Cerebellar cortex (tissue), 1 donor: ENCODE results near the gene LRRC27.
"Not testable (repeated sequence)": the region's sequence is repeated elsewhere in the genome, so short reads cannot be mapped to it uniquely, and the experiment has no call there.

ENCODE experiments used
- DNase-seq: peaks from one replicate; pipeline ENCODE4 v3.0.0-alpha.2; 2015; ENCODE audit warnings: low spot score

Gene LRRC27

DNA sequence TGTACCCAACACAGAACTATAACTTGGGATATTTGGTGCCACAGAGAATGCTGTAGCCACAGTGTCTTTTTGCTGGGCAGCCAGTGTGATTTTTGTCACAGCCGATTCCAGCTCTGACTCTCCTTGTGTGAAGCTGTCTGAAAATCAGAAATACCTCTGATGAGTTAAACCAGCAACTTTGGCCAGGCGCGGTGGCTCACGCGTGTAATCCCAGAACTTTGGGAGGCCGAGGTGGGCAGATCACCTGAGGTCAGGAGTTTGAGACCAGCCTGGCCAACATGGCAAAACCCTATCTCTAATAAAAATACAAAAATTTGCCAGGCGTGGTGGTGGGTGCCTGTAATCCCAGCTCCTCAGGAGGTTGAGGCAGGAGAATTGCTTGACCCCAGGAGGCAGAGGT is 5.9 kb downstream of the LRRC27 start:
- DNase-seq, result not testable (repeated sequence)

DNA sequence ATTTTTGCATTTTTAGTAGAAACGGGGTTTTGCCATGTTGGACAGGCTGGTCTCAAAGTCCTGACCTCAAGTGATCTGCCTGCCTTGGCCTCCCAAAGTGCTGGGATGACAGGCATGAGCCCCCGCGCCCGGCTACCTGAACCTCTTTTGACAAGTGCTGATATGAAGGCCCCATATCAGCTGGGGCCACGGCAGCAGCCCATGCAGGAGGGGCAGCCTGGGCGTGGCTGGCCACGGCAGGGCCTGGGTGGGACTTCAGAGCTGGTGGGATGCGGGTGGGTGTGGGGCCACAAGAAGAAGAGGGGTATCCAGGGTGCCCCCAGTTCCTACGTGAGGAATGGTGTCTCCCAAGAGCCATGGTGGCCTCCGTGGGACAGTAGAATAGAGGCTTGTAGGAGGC is 6.9 kb downstream of the LRRC27 start:
- DNase-seq, result no peak

DNA sequence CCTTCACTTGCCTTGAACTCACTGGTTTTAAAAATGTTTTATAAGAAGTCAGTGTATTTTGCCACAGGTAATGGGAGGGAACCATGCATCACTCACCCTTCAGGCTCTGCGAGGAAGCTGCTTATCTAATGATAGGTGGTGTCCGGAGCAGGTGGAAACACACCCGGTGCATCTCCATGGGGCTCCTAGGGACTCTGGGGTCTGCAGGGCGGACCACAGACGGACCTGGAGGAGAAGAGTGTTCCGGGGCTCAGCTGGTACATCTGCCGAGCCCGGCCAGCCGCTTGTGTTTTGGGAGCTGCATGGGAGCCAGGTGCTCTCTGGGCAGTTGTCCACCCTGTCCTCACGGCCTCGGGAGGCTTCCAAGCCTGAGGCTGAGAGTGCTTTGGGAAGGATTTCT is 7.3 kb downstream of the LRRC27 start:
- DNase-seq, result no peak

DNA sequence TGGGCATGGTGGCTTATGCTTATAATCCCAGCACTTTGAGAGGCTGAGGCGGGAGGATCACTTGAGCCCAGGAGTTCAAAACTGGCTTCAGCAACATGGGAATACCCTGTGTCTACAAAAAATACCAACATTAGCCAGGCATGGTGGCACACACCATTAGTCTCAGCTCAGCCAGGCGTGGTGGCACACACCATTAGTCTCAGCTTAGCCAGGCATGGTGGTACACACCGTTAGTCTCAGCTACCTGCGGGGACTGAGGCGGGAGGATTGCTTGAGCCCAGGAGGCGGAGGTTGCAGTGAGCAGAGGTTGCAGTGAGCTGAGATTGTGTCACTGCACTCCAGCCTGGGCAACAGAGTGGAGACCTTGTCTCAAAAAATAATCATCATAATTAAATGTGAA is 9.0 kb downstream of the LRRC27 start:
- no peak for DNase-seq

DNA sequence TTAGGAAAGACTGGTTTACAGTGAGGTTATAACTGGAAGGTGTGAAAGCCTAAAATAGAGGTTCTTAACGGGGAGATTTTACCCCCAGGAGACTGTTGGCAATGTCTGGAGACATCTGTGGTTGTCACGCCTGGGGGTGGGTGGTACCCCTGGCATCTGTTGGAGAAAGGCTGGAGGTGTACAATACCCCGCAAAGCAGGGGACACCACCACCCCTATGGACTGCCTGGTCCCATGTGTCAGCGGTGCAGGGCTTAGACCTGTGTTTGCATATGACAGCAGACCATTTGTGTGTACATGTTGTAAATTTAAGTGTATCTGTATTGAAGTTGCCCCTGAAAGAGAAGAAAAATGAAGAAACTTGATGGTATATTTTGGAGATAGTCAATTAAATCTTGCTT is 9.8 kb downstream of the LRRC27 start:
- no peak for DNase-seq

DNA sequence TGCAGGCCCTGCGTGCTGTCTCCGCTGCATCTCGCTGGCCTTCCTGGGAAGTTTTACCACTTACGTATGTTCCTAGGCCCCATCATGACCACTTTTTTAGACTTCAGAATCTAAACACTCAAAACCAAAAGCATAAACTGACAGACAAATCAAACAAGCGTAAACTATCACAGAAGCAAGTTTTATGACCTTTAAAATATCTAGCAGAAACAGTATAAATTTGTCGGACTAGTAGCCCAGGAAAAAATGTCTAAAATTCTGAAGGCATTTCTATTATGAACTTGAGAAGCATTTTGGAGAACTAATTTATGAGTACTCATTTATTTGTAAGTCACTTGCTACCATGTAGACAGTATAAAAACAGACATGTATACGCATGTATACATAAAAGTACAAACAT is 10.6 kb downstream of the LRRC27 start:
- no peak for DNase-seq

DNA sequence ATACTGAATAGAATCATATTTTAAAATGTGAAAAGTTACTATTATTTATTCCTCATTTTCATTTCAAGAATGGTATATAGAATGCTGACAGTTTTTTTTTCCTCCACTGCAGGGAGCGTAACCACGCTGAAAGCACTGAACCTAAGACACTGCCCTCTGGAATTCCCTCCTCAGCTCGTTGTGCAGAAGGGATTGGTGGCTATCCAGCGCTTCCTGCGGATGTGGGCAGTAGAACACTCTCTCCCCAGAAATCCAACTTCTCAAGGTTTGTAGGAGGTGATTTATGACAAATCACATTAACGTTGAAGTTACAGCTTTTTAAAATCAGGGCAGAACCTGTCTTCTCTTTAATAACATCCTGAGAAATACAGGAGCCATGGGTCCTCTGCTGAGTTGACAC is 12.4 kb downstream of the LRRC27 start:
- DNase-seq, result no peak

DNA sequence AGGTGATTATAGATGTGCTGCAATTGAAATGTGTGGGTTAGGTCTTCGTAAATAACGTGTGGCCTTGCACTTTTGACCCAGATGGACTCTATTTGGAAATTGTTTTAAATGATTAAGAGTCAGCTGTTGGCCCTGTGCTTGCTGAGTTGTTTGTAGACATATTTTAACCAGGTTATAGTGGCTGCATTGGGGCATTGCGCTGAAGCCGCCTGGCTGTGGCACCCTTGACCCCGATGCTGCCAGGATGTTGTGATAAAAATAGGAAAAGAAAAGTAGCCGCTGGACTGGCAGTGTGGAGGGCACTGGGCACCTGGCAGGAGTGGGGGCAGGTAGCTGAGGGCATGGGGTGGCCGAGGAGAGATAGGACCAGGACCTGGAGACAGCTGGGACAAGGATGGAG is 13.4 kb downstream of the LRRC27 start:
- DNase-seq, result no peak

DNA sequence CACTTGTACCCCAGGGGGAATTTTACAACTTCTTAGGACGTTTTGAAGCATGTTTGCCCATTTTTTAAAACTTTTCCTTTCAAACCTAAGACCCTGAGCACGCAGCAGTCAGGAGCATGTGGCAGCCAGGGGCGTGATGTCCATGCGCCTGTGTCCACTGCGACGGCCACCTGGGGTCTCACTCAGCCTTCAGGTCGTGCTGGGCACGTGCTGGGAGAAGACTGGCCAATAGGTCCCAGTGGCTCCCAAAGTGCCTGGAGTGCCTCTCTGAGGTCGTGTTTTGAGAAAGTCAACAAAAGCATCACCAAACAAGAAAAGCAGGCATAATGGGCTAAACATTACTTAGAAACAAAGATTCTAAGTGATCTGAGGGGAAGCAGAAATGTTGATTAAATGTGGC is 14.8 kb downstream of the LRRC27 start:
- no peak for DNase-seq

DNA sequence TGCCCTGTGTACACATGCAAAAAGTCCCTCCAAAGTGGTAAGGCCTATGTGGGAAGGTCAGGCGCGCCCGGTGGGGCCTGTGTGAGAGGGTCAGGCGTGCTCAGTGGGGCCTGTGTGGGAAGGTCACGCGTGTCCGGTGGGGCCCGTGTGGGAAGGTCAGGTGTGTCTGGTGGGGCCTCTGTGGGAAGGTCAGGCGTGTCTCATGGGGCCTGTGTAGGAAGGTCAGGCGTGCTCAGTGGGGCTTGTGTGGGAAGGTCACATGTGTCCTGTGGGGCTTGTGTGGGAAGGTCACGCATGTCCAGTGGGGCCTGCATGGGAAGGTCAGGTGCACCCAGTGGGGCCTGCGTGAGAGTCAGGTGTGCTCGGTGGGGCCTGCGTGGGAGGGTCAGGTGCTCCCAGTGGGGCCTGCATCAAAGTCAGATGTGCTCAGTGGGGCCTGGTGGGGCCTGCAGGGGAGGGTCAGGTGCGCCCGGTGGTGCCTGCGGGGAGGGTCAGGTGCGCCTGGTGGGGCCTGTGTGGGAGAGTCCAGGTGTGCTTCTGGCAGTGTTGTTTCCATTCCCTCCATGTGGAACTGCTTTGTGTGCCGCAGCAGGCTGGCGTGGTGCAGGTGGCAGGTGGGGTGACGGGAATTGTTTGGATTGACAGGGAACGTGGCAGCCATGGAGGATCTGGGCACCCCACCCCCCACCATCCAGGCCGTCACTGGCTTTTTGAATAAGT is 15.4 kb downstream of the LRRC27 start:
- no peak for DNase-seq

DNA sequence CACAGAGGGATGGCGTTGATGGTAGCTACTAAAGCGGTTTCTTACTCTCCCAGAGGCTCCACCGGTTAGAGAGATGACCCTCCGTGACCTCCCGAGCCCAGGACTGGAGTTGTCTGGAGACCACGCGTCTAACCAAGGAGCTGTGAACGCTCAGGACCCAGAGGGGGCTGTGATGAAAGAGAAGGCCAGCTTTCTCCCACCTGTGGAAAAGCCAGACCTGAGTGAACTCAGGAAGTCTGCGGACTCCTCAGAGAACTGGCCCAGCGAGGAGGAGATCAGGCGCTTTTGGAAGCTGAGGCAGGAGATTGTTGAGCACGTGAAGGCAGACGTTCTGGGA is 15.9 kb downstream of the LRRC27 start:
- DNase-seq, result no peak

DNA sequence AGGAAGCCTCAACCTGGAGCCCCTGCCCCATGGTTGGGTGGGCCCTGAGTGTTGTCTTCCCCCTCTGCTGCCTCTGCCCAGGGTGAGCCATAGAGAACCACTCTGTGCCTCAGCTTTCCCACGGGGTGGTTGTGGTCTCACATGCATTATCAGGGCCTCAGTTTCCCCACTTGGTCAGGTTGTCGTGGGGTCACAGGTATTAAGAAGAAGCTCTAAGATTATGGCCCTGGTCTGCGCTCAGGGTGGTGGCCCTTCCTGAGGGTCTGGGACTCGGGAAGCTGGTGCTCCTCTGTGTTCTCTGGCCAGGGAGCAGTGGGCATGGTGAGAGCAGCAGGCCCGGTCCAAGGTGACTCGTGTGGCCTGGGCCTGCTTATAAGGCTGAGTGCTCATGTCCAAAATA is 17.8 kb downstream of the LRRC27 start:
- DNase-seq, result no peak

DNA sequence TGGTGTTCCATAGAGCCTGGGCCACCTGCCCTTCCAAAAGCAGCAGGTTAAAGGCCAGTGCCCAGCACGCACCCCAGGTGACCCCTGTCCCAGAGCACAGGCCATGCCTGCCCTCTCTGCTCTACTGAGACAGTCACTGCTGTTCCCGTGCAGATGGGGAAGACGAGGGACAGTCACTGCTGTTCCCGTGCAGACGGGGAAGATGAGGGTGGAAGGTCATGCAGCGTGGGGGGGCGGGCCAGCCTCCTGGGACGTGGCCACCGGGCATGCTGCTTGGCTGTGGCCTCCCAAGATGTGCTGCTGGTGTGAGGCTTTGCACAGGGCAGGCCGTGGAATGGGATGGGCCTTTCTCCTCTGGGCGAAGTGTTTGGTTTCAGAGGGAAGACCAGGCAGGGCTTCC is 18.4 kb downstream of the LRRC27 start:
- no peak for DNase-seq

DNA sequence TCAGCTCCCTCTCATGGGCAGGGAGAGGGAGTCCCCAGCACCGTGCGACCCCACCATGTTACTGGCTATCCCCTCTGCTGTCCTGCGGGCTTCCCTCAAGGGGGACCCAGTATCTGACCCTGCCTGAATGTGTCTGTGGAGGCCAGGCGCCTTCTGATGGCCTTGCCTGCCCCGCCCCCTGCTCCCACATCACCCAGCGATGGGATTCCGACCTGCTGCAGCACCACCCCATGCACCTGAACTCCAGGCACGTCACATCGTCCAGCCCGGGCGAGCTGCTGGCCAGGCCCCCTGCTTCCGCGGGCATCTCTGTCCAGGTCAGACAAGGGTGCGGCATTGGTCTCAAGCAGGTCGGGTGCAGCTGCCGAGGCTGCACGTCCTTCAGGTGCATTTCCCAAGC is 19.0 kb downstream of the LRRC27 start:
- DNase-seq, result no peak

DNA sequence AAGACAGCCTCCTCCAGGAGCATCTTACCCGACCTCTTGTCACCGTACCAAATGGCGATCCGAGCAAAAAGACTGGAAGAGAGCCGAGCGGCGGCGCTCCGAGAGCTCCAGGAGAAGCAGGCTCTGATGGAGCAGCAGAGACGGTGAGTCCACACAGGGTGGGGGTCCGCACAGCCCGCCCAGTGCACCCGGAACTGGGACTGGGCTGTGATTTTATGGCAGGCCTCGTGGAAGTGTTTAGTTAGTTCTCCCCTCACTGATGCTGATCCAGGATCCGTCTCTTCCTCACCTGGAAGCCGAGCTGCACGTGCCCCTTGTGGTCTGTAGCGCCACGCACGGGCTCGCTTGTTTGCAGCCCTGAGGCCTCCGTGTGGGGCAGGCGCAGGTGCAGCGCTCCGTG is 19.6 kb downstream of the LRRC27 start:
- DNase-seq, result no peak

DNA sequence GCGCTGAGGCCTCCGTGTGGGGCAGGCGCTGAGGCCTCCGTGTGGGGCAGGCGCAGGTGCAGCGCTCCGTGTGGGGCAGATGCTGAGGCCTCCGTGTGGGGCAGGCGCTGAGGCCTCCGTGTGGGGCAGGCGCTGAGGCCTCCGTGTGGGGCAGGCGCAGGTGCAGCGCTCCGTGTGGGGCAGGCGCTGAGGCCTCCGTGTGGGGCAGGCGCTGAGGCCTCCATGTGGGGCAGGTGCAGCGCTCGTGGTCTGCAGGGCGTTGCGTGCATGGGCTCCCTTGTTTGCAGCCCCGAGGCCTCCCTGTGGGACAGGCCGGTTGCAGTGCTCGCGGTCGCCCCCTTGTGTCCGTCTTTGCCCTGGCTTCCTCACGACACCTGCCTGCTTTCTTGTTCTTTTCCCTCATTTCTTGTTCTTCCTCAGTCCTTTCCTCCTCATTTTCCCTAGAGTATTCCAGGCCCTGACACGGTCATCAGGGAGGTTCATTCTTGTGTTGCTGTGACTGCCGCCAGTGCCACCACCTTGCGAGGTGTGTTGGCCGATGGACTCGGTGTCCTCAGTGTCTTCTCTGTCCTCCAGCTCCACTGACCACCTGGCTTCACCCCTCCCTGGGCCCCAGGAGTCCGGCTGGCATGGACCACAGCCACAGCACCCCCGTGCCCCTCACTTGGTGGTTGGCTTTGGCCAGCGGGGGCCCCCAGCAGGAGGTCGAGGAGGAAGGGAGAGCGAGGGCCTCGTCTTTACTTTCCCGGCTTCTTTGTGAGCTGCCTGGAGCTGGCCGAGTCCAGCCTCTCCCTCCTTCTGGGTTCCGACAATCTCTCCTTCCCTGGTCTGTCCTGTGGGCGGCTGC is 20.7 kb downstream of the LRRC27 start:
- DNase-seq, result peak; percentile 68

DNA sequence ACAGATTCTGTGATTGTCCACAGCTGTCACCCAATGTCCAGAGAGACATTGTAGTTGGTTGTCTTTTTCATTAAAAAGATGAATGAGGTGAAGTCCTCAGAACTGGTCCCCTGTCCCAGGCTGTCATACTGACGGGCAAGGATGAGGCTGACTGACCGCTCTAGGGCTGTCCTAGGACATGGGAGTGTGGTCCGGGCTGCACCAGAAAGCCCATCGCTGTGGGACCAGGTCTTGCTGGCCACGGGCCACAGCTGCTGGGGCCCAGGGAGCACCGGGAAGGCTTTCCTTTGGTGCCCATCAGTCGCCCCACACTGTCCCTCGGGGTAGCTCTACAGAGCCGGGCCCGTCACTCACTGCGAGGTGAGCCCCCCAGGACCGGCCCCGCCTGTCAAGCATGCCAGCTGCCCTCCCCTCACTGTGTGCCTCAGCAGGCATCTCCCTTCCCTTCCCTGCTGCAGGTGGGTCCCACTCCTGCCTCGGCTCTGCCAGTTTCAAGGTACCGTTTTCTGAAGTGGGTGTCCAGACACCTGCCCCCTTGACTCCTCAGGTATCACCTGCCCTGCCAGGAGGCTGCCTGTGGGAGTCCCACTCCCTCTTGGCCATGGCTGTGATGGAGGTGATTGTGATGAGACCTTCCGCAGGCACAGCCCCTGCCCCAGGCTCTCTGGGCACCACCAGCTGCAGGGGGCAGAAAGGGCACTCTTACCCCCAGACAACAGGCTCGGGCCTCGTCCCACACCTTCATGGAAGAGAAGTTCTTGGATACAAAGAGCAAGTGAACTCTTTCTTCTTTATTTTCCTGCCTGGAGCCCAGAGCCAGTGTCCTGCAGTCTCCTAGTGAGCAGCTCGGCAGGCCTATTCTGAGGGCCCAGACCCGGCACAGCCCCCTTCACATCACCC is 21.7 kb downstream of the LRRC27 start:
- no peak for DNase-seq

DNA sequence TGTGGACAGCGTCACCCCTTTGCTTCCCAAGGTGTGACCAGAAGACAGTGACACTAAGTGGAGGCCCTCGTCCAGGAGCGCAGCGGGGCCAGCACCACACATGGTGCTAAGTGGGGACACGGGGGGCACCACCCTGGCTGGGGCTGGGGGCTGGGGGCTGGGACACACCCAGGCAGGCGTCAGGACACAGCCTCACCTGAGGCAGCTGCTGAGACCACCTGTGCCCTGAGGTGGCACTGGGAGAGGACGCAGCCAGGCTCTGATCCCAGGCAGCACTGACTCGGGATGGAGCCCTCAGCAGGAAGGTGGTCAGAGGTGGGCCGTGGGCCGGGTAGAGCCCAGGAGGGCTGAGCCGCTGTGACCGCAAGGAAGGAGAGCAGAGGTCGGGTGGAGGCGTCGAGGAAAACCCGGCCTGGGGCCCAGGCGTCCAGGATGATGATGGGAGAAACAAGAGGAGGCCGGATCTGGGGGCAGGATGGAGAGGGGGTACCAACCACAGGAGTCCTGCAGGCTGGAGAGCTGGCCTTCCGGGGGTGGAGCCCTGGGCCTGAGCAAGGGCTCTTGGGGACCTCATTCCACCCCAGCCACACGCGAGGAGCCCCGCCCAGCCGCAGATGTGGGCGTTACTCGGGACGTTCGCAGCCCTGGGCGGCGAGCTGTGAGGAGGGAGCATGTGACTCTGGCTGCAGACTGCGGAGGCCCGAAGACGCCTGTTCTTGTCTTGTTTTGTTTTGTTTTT is 22.5 kb downstream of the LRRC27 start:
- no peak for DNase-seq

DNA sequence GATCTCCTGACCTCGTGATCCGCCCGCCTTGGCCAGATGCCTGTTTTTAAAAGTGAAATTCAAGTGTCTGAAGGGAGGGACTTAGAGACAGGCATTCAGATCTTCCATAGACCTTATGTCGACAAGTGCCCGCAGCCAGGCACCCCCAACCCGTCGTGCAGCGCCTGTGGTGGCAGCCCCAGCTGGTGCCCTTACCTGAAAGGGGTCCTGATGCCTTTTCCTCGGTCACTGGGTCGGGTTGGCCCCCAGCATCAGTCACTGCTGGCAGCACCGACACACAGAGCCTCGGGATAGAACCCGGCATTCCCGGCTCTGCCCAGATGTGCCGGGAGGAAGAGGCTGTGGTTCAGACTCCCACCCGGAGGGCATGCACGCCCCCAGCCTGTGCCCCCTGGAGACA is 23.3 kb downstream of the LRRC27 start:
- no peak for DNase-seq

DNA sequence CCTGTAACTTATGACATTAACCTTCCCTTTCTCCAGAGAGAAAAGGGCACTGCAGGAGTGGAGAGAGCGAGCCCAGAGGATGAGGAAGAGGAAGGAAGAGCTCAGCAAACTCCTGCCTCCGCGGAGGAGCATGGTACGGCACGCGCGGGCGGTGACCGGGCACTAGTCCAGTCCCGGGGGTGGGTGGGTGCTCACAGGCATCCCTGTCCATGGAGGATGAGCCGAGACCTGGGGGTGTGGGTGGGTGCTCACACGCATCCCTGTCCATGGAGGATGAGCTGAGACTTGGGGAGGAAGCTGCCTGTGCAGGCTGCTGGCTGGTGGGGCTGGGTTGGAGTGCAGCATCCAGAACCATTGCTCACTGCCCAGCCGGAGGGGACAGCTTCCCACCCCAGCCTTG is 23.8 kb downstream of the LRRC27 start:
- no peak for DNase-seq

DNA sequence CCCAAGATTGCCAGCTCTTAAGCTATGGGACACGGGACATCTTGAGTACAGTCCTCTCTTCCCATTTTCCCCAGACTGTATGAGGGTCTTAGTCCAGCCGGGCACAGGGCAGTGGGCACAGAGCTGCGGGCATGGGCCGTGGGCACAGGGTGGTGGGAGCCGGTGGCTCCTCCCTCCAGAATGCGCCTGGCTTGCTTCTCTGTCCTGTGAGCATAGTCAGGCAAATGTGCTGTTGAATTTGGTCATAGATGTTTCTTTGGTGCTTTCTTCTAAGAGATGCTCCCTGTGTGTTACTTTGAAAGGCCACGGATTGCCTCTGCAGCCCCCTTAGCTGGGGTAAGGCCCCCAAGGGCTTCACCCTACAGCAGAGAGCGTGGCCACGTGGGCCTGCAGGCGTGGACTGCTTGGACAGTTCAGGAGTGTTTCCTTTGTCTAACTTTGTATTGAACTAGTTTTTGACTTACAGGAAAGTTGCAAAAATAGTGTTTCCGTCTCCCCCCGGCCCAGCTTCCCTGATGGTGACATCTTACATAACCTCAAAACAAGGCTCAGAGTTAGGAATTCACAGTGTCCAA is 24.7 kb downstream of the LRRC27 start:
- DNase-seq, result no peak
